DMS53 (cell line): ENCODE measurements around the gene MDC1.

Source experiments
- DNase-seq: peaks from one replicate; lab custom pipeline; 2025; lab: John Stamatoyannopoulos, UW

The MDC1 gene

GRCh38 chr6:30748851-30749540 lies 31.9 kb upstream of the MDC1 start:
- DNase-seq: peak; percentile 84

- peak; percentile 60 for DNase-seq
These were observed 31.1 kb upstream of the MDC1 start for GRCh38 chr6:30747902-30748769.

GRCh38 chr6:30747300-30747687 lies 30.2 kb upstream of the MDC1 start:
- no peak for DNase-seq

GRCh38 chr6:30744054-30744805 lies 27.1 kb upstream of the MDC1 start, which contains the start of gene IER3:
IER3 (minus strand) TSS chr6:30744547; CDS start chr6:30744518, 29 bp downstream.
- peak; percentile 92 for DNase-seq

GRCh38 chr6:30743099-30744053 lies 26.3 kb upstream of the MDC1 start:
- DNase-seq: peak; percentile 70

- peak; percentile 98 for DNase-seq
These were observed 25.4 kb upstream of the MDC1 start, which contains the start of gene FLOT1 for GRCh38 chr6:30742316-30743098. FLOT1 (minus strand) TSS chr6:30742687; CDS start chr6:30742189, 498 bp downstream.

GRCh38 chr6:30741789-30742315 lies 24.8 kb upstream of the MDC1 start:
- DNase-seq: no peak

- DNase-seq: no peak
These were observed 24.1 kb upstream of the MDC1 start for GRCh38 chr6:30741063-30741779.

- no peak for DNase-seq
These were observed 23.4 kb upstream of the MDC1 start for GRCh38 chr6:30740540-30740870.

- DNase-seq: no peak
These were observed 21.5 kb upstream of the MDC1 start for GRCh38 chr6:30738532-30738931.

- no peak for DNase-seq
These were observed 18.7 kb upstream of the MDC1 start for GRCh38 chr6:30735668-30736314.

GRCh38 chr6:30732237-30732943 lies 15.3 kb upstream of the MDC1 start:
- no peak for DNase-seq

- peak; percentile 97 for DNase-seq
These were observed 13.7 kb upstream of the MDC1 start for GRCh38 chr6:30730601-30731435.

GRCh38 chr6:30727920-30728553 lies 11.0 kb upstream of the MDC1 start:
- peak; percentile 31 for DNase-seq

GRCh38 chr6:30726506-30727413 lies 9.7 kb upstream of the MDC1 start:
- no peak for DNase-seq
